PFSK-1 (cell line): ENCODE data around the gene MCOLN3.

ENCODE experiments used
- FOXP2 ChIP-seq: optimal IDR thresholded peaks from 2 replicates; pipeline ENCODE3; 2011; ENCODE audit warnings: borderline replicate concordance, control low read depth, inconsistent platforms; ENCODE audit not compliant: insufficient read depth; ENCODE audit errors: extremely low read length, extremely low read depth
- POLR2AphosphoS5 ChIP-seq: IDR thresholded peaks from 2 replicates; pipeline ENCODE4 v1.6.1; 2012; ENCODE audit warnings: low read depth, mild to moderate bottlenecking, control low read depth, low read length, moderate library complexity
- SIN3A ChIP-seq: IDR thresholded peaks from 2 replicates; pipeline ENCODE4 v1.6.1; 2012; ENCODE audit warnings: mild to moderate bottlenecking, low read length, moderate library complexity, borderline replicate concordance; ENCODE audit not compliant: insufficient read depth
- TAF1 ChIP-seq: IDR thresholded peaks from 2 replicates; pipeline ENCODE4 v1.6.1; 2012; ENCODE audit warnings: low read length, control low read depth, borderline replicate concordance; ENCODE audit not compliant: insufficient read depth
- TF ChIP-seq, protein P1 (sequence below), 2 experiments: IDR thresholded peaks; 2 replicates each; pipeline versions ENCODE4 v1.6.1 to v1.8.0; 2011 to 2012; ENCODE audit warnings: low read depth in 2 of 2, low read length in 2 of 2, control low read depth in 1 of 2, inconsistent platforms in 1 of 2, mild to moderate bottlenecking in 1 of 2, moderate library complexity in 1 of 2; ENCODE audit not compliant: insufficient read depth in 1 of 2

GRCh38 chr1:85058311-85058710 lies 10.0 kb upstream of the MCOLN3 start:
- TF ChIP-seq, protein P1, sequence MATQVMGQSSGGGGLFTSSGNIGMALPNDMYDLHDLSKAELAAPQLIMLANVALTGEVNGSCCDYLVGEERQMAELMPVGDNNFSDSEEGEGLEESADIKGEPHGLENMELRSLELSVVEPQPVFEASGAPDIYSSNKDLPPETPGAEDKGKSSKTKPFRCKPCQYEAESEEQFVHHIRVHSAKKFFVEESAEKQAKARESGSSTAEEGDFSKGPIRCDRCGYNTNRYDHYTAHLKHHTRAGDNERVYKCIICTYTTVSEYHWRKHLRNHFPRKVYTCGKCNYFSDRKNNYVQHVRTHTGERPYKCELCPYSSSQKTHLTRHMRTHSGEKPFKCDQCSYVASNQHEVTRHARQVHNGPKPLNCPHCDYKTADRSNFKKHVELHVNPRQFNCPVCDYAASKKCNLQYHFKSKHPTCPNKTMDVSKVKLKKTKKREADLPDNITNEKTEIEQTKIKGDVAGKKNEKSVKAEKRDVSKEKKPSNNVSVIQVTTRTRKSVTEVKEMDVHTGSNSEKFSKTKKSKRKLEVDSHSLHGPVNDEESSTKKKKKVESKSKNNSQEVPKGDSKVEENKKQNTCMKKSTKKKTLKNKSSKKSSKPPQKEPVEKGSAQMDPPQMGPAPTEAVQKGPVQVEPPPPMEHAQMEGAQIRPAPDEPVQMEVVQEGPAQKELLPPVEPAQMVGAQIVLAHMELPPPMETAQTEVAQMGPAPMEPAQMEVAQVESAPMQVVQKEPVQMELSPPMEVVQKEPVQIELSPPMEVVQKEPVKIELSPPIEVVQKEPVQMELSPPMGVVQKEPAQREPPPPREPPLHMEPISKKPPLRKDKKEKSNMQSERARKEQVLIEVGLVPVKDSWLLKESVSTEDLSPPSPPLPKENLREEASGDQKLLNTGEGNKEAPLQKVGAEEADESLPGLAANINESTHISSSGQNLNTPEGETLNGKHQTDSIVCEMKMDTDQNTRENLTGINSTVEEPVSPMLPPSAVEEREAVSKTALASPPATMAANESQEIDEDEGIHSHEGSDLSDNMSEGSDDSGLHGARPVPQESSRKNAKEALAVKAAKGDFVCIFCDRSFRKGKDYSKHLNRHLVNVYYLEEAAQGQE (IDR thresholded peaks at IDR 0.05; ENCODE audit: insufficient read depth in 1 of 2, low read depth in 2 of 2, low read length in 2 of 2): no peak
- TF ChIP-seq TAF1: no peak
- TF ChIP-seq POLR2AphosphoS5: no peak
- no peak for TF ChIP-seq SIN3A
- TF ChIP-seq FOXP2: no peak
